SK-N-SH treated with all-trans-retinoic acid at 6 μM for 48 hours (cell line): ENCODE results near the gene JUND.

Experiments
- ARNTL ChIP-seq: fragments of 450-650 bp; formaldehyde crosslinking; IDR thresholded peaks from 2 replicates; pipeline ENCODE4 v1.5.0; 2020; ENCODE audit warnings: low read depth, mild to moderate bottlenecking, moderate library complexity, borderline replicate concordance
- ZFP30 ChIP-seq: fragments of 450-650 bp; formaldehyde crosslinking; IDR thresholded peaks from 2 replicates; pipeline ENCODE4 v1.5.0; 2022; ENCODE audit warnings: mild to moderate bottlenecking, moderate library complexity

DNA sequence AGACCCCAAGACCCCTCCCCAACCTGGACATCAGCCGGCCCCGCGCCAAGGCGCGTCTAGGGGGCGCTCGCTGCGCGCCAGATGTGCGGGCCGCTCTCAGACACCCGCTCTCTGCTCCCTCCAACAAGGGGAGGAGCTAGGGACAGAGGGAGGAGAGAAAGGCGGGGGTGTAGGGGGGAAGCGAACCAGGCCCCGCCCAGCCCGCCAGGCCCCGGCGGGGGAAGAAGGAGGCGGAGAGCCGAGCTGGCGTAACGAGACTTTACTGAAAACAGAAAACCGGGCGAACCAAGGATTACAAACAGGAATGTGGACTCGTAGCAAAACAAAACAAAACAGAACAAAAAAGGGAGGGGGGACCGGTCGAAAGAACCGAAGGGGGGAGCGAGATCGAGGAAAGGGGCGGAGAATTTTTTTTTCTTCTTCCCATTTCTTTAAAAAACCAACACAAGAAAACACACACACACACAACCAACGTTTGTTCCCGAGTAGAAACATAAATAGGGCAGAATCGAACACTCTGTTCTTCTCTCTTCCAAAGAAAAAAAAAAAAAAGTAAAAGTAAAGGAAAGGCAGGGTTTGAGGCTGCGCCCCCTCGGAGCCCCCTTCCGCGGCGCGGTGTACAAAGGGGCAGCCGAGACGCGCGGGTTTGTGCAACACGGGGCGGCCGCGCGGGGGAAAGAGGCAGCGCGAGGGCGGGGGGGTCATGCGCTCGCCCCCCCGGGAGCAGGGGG, 1.7 kb downstream of the JUND start:
- no peak for TF ChIP-seq ZFP30 (CRISPR knock-in tag)
- no peak for TF ChIP-seq ARNTL (CRISPR knock-in tag)
